ENCODE measurements around the gene TLE3.

DNA sequence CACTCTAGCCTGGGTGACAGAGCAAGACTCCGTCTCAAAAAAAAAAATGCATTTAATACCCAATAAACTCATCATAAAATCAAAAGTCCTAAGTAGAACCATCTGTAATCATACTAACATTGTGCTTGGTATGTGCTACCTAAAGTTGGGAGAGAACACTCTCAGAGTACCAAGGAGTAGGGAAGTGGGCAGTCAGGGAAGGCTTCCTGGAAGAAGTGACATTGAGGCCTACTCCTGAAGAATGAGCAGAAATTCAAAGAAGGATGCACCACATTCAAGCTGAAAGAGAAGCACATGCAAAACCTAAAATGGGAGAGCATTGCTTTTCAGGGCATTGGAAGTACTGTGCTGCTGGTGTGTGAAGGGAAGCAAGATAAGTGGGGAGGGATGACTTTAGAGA lies 54.1 kb downstream of the TLE3 start:
- TF ChIP-seq, protein P1, sequence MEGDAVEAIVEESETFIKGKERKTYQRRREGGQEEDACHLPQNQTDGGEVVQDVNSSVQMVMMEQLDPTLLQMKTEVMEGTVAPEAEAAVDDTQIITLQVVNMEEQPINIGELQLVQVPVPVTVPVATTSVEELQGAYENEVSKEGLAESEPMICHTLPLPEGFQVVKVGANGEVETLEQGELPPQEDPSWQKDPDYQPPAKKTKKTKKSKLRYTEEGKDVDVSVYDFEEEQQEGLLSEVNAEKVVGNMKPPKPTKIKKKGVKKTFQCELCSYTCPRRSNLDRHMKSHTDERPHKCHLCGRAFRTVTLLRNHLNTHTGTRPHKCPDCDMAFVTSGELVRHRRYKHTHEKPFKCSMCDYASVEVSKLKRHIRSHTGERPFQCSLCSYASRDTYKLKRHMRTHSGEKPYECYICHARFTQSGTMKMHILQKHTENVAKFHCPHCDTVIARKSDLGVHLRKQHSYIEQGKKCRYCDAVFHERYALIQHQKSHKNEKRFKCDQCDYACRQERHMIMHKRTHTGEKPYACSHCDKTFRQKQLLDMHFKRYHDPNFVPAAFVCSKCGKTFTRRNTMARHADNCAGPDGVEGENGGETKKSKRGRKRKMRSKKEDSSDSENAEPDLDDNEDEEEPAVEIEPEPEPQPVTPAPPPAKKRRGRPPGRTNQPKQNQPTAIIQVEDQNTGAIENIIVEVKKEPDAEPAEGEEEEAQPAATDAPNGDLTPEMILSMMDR (IDR thresholded peaks at IDR 0.05; ENCODE audit: borderline replicate concordance, extremely low read depth, low read length, poor library complexity, severe bottlenecking), result no peak
- TF ChIP-seq EZH2 (IDR thresholded peaks at IDR 0.05; ENCODE audit: borderline replicate concordance, low read depth, low read length, severe bottlenecking), result no peak

All from DND-41 (cell line).